GM20431 (cell line): ENCODE measurements around the gene ACADS.

ENCODE experiments used
- in situ Hi-C: fragments of 300-500 bp; cut with MseI, MboI; formaldehyde crosslinking; loops from one replicate; pipeline ENCODE4 v1.15.0; 2020; ENCODE audit warnings: low sequenced_read_pairs; ENCODE audit not compliant: unreplicated experiment

The ACADS gene

DNA sequence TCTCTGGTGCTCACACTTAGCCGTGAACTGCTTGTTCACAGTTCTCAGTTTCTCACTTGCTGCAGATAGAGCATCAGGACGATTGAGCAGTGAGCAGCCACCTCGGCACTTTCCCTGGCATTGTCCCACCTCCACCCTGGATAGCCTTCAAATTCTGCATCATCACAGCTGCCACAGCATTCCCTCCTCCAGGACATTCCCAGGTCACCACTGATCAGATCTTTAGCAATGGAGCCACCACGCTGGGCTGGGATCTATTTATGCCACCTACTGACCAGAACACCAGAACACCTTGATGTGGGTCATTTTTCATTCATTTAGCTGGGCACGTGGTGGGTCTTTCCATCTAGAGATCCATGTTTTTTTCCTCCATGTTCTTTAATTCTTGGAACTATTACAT lies 23.6 kb downstream of the ACADS start:
- in situ Hi-C loops, result no loop called here

DNA sequence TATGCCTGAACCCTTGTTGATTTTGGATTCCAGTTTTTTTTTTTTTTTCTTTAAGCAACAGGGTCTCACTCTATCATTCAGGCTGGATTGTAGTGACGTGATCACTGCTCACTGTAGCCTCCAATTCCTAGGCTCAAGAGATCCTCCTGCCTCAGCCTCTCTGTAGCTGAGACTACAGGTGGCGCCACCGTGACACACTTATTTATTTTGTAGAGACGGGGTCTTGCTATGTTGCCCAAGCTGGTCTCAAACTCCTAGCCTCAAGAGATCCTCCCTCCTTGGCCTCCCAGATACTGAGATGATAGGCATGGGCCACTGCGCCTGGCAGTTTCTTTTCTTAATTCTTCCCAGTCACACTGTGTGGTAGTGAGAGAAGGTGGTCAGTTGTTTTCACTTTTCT lies 25.2 kb downstream of the ACADS start:
- in situ Hi-C loops, result no loop called here

DNA sequence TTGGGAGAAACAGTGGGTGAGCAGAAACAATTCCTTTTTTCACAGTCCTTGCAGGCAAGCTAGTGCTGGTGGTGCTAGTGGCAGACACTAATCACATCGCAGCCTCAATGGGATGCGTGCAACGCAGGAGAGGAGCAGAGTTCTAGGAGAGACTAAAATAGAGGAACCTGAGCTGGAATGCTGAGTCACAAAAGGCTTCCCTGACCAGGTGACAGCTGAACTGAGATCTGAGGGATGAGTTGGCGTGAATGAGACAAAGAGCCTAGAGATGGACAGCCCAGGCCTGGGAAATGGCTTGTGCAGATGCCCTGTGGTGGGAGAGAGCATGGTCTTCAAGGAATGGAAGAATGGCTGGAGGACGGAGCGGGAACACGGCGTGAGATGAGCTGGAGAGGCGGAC lies 25.8 kb downstream of the ACADS start:
- in situ Hi-C loops, result no loop called here

DNA sequence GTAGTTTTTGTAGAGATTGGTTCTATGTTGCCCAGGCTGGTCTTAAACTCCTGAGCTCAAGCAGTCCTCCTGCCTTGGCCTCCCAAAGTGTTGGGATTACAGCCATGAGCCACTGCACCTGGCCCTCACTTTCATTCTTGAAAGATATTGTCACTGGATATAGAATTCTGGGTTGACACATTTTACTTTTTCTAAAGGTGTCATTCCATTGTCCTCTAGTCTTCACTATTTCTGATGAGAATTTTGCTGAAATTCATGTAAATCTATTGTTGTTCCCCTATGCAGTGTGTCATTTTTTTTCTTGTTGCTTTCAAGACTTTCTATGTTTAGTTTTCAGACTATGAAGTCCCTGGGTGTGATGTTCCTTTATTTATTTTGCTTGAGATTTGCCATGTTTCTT lies 29.2 kb downstream of the ACADS start:
- in situ Hi-C loops, result no loop called here

DNA sequence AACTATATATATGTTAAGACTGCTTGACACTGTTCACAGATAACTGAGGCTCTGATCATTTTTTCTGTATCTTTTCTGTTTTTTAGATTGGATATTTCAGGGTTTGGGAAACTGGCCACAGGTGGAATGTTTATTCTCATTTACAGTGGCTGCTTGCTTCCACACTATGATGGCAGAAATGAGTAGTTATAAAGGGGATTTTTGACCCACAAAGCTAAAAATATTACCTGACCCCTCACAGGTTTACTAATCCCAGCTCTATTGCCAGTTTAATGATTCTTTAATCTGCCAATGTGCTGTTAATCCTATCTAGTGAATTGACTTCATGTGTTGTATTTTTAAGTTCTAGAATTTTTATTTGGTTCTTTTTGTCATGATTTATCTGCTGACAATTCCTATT lies 29.6 kb downstream of the ACADS start:
- in situ Hi-C loops, result no loop called here

DNA sequence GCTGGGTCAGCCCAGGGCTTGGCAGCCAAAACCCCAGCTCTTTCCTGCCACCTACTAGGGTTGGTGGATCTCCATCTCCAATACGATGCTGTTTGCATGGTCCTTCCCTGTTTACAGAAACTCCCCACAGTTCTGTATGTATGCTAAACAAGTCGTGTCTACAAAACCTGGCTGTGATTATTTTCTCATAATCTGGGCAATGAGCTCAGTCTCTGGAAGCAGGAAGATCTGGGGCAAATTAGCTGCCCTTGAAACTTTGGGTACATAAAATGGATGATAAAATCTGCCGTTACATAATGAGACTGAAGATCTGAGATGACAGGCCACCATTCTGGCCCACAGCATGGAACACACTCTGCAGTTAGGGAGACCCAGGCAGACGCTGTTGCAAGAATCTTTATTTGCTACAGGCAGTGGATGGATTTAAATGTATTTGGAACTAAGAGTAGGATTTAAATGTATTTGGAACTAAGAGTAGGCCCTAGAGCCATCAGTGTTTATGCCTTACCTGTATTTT lies 31.7 kb downstream of the ACADS start:
- in situ Hi-C loops, result no loop called here

DNA sequence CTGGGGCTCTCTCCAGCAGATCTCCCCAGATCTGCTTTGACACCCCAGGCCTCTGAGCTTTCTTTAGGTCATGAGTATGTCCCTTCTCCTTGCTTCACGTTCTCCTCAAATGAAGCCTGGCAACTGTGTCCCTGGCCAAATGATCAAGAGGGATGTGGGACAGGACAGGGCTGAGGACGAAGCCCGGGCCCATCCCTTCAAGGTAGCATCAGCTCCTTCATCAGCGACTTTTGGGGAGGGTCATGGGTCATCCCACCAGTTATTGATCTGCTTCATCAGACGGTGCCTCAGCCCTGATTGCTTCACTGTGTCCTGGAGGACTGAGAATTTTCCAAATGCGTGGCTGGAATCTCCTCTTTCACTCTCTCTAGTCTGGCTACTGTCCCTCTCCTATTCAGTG lies 32.3 kb downstream of the ACADS start:
- in situ Hi-C loops, result no loop called here

DNA sequence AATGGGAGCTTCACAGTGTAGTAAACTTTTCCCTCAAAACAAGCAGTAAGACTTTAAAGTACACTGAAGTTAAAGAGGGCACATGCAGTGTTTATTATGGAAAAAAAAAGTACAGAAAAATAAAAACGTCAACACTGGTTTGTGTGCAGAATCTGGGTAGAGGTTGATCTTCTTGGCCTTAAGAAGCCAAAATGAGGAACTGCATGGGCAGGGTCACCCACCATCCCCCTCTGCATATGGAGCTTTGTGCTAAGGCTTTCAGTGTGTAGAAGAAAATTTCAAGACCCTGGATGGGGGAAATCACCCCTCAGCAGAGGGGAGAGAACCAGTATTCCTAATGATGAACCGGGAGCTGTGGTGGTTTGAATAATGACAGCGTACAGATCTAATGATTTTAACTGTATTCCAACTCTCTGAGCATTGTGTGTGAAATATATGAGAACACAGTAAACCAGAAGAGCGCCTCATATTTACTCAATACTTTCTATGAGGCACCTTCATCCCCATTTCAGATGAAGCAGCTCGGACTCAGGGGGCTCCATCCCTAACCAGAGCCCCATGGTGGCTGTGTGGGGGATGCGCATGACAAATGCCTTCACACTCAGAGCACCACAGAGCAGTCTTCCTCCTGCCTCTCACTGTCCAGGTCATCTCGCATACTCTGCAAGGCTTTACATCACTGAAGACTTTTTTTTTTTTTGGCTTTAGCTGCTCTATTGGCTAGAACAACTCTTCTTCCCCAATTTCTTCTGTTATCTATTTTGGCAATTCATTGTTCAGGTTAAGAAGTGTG lies 33.4 kb downstream of the ACADS start:
- in situ Hi-C loops, result no loop called here

DNA sequence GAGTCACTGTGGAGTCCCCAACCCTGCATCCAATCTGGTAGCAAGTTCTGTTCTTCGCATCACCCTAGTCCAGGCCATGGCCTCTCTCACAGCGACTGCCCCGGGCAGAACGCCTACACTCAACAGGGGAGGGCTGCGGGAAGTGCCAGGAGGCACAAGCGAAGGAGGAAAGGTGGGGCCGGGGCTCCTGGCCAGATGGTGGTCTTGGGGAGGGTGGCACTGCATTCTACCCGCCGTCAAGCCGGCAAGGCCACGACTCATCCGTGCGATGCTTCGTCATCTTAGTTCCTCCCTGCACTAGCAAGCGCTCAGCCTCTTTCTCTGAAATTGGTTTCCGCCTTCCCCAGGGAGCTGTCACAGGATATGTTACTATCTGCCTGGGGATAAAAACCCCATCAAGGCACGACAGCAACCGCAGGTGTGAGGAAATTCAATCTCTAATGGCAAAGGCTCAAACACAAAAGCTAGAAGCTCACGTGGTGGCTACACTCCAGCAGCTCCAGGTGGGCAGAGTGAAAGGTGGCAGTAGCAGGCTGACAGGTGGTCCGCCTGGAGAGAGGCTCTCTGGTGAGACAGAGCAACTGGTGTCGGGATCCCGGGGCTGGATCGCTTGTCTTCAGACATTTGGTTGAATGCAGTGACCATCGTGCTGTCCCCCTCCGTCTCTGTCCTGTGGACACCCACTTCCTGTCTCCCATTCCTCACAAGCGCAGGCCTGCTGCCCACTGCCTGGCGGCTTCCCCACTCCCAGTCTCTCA lies 34.1 kb downstream of the ACADS start:
- in situ Hi-C loops, result no loop called here

DNA sequence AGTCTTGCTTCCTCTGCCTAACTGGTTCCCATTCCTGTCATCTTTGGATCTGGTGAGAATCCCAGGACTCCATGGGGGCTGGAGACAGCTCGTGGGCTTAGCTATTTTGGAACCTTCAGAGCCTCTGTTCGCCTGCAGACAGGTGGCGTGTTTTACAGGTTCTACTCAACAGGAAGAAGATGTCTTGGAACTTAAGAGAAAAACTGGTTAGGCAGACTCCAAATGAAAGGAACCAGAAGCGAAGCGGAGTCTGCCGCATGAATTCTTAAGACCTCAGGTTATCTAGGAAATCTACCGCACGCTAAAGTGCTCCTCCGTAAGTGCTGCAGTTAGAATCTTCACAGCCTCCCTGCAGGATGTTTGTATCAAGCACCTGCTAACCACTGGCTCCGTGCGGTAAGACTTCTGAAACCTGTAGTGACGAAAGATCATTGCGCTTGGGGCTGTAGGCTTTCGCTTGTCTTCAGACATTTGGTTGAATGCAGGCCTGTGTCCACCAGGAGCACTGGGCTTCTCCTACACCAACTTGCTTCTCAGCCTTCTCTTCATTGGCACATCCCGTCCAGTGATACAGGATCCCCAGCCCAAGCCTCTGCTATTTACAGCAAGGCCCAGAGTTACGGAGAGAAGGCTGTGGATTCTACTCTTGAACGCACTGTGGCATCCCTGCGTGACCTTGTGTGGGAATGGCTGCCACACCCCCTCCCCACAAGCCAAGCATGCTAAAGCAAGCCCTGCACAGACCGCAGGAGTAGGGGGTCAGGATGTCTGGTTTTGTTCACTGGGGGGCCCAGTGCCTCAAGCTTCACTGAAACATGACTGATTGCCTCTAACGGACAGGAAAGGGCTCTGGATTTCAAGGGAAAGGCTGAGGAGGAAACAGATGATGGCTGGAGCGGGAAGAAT lies 35.0 kb downstream of the ACADS start:
- in situ Hi-C loops, result no loop called here

DNA sequence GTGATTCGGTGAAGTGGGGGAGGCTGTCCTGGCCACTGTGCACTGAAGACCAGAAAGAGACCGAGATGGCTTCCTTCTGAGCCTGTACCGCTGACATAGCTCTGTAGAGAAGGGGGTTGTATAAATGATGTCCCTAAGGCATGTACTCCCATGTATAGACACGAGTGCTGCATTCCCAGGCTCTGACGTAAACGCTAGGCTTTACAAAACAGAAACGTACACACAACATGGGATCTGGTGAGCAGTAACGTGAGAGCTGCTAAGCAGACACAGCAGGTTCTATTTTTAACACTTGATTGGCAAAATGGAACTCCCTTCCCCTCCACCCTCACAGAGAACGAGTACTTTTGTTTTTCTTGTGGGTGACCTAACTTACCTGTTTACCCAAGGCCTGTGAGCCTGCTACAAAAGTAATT lies 35.9 kb downstream of the ACADS start:
- in situ Hi-C loops, result no loop called here

DNA sequence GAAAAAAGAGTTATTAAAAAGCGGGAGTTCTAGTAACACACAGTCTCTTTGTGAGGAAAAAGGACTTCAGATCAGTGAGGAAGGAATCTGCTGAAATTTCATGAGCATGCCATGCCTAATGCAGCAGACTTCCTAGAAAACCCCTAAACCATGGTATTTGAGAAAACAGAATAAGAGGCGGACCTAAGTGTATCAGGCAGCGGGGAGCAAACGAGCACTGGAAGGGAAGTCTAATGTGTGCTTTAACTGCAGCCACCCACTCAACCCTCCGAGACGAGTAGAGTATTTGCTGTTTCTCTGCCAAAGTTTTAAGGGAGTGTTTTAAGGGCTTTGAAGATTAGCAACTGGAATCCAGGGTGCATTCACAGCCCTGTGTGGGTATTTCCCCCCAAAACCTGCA lies 36.5 kb downstream of the ACADS start:
- in situ Hi-C loops, result no loop called here

DNA sequence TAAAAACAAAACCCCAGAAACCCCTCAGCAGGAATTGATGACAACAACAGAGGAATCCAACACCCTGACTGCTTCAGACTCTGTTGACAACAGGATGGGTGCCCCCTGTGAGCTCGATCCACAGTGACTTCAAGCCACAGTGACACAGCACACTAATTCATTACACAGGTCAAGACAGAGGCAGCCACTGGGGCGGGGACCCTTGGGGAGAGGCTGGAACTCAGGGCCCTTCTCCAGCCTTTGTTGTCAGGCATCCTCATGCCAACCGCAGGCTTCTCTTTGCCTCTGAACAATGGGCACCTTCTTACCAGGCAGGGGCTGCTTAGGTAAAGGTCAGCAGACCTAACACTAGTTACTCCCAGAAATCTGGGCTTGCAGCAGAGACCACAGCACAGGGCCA lies 37.6 kb downstream of the ACADS start:
- in situ Hi-C loops, result no loop called here

DNA sequence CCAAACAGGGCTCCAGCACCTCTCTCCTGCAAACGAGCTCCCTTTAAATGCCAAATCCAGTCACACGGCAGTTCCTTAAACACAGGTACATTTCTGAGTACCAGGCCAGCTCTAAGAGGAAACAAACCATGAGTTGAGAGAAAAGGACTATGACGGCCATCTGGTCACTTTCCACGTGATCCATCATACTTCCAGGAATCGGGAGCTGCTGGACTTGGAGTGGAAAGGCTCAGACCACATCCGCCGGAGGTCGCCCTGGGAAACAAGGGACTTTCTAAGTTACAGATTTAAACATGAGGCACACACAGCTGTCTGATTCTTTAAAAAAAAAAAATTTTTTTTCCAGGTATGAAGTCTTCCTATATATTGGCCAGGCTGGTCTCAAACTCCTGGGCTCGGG lies 39.2 kb downstream of the ACADS start:
- in situ Hi-C loops, result no loop called here

DNA sequence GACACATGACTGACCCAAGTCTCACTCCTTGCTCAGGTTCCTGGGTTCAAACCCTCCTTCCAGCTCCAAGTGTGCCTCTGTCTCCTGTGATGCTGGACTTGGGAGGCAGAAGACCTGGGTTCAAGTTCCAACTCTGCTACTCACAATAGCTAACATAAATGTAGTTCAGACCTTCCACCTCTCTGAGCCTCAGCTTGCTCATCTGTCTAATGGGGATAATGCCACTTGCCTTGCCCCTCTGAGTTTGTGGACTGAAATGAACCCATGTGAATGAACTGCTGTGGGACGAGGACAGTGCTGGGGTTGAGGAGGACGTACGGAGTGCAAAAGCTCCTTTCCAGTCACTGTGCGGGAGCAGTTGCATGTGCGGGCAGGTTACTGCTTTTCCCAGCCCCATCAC lies 40.9 kb downstream of the ACADS start:
- in situ Hi-C loops, result no loop called here

DNA sequence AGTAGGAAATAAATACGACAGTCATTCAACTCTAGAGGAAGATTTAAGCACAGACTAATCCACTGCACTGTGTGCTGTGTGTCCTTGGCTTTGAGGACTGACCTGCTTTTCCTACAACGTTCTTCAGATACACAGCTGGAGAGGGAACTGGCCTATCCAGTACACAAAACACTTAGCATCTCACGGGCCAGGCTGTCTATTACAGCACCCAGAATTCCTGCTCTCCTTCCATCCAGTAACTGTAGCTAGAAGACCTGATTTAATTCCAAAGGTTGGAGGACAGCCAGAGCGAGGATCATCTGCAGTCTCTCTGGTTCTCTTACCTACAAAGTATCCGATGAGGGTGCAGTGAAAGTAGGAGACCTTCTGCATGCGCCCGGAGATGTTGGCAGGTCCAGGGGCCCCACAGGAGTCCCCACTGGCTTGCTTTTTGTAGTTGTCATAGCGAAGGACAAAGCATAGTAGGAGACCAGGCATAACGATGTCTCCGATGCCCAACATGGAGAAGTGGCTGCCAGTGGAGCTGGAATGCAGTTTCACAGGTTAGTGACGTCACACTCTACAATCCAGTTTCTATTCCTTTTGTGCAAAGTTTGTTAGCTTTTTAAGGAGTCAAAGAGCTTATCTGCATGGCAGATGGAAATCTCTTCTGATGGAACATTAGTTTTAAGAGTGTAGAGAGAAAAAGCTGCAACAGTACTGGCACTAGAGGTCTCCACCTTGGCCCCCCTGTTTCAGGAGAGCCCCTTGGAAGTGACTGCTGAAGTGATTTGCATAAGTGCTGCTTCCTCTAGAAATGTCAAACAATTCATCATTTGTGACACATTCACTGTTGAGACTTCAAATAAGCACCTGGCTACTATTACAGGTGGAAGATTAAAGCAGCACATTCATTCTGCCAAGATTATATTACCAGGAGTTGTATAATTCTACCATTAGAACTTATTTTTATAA lies 41.7 kb downstream of the ACADS start:
- in situ Hi-C loops, result no loop called here

DNA sequence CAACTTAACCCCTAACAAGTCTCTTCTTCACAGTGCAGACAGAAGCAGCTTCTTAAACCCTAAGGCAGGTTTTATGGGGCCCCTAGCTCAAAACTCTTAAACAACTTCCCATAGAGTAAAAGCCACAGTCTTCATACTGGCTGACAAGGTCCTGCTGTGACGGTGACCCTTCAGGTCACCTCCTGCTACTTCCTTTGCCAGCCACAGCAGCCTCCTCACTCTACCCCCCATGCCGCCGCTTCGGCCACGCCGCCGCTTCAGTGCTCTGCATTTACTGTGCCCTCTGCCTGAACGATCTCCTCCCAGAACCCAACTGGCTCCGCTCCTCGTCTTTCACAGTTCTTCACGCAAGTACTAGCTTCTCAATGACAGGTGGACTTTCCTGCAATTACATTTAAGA lies 45.5 kb downstream of the ACADS start:
- in situ Hi-C loops, result no loop called here

DNA sequence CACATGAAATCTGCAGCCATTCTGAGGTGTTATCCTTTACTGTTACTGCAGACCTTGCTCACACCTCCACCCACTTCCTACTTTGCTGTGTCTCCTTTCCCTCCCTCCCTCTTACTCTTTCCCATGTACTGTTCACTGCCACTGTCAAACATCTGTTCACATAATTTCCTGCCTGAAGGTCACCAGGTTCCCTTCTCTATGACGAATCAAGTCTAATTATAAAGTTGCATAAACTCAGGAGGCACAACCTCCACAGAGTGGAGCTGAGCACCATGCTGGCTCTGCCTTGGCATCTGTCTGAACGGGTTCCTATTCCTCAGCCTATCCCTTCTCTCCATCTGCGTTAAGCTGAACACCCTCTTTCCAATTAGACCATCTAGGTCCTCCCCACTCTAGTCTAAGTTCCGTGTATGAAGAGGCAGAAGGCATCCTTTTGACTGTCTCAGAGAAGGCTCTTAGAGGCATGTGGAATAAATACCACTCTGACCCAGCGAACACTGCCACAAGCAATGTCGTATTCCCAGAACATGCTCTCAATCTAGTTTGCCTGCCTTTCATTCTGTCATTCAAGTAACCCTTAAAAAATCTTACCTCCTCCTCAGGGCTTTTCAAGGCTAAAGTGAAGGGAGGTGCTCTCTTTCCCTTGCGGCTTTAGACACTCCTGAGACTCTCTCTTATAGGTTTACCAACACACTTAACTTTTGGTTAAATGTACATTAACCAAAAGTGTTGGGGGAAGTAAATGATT lies 48.7 kb downstream of the ACADS start:
- in situ Hi-C loops, result no loop called here
